ENCODE data around the gene ASB2.
A peak's percentile ranks its signal among the peaks of the same experiment; 100 is the strongest.

ASB2 gene

GRCh38 chr14:94015223-94015622 is 38.9 kb upstream of the ASB2 start:
- Histone ChIP-seq H3K4me3 (ENCODE audit: low read length in 2 of 2) (no peak overlapping the region), H3K4me1 (ENCODE audit: control insufficient read depth, insufficient read depth, low read length) (no peaks in the 10 kb centered on the region), H3K27ac (ENCODE audit: low read length) (no peak overlapping the region), H3K9ac (ENCODE audit: low read length in 2 of 2) (no peak overlapping the region), H3K36me3 (ENCODE audit: control insufficient read depth in 2 of 2, insufficient read depth in 2 of 2, low read length in 2 of 2) (no peaks in the 10 kb centered on the region), H3K27me3 (ENCODE audit: control insufficient read depth in 1 of 2, insufficient read depth in 2 of 2, low read length in 2 of 2) (peaks cover 0 to 2% of the 10 kb centered on the region in 2 donors), H3K9me3 (ENCODE audit: control insufficient read depth in 2 of 2, low read length in 2 of 2) (no peaks in the 10 kb centered on the region)

GRCh38 chr14:94014382-94014781 is 38.0 kb upstream of the ASB2 start:
- no peaks in the 10 kb centered on the region for H3K9me3 ChIP-seq (ENCODE audit: control insufficient read depth in 2 of 2, low read length in 2 of 2)
- H3K4me3 ChIP-seq (ENCODE audit: low read length in 2 of 2): no peak overlapping the region
- peaks cover 3% of the 10 kb centered on the region for H3K4me1 ChIP-seq (ENCODE audit: control insufficient read depth, insufficient read depth, low read length)

GRCh38 chr14:94011795-94012194 is 35.4 kb upstream of the ASB2 start:
- no peak overlapping the region for H3K27ac ChIP-seq (ENCODE audit: low read length)
- H3K4me1 ChIP-seq (ENCODE audit: control insufficient read depth, insufficient read depth, low read length): peaks cover 3% of the 10 kb centered on the region
- H3K36me3 ChIP-seq (ENCODE audit: control insufficient read depth in 2 of 2, insufficient read depth in 2 of 2, low read length in 2 of 2): no peaks in the 10 kb centered on the region
- H3K27me3 ChIP-seq (ENCODE audit: control insufficient read depth in 1 of 2, insufficient read depth in 2 of 2, low read length in 2 of 2): peaks cover 0 to 2% of the 10 kb centered on the region in 2 donors
- no peak overlapping the region for H3K9ac ChIP-seq (ENCODE audit: low read length in 2 of 2)
- H3K4me3 ChIP-seq (ENCODE audit: low read length in 2 of 2): no peak overlapping the region
- H3K9me3 ChIP-seq (ENCODE audit: control insufficient read depth in 2 of 2, low read length in 2 of 2): no peaks in the 10 kb centered on the region

More at GRCh38 chr14:94014382-94014781, 38.0 kb upstream of the ASB2 start:
- Histone ChIP-seq H3K36me3 (ENCODE audit: control insufficient read depth in 2 of 2, insufficient read depth in 2 of 2, low read length in 2 of 2) (no peaks in the 10 kb centered on the region), H3K27me3 (ENCODE audit: control insufficient read depth in 1 of 2, insufficient read depth in 2 of 2, low read length in 2 of 2) (peaks cover 0 to 2% of the 10 kb centered on the region in 2 donors), H3K27ac (ENCODE audit: low read length) (no peak overlapping the region), H3K9ac (ENCODE audit: low read length in 2 of 2) (no peak overlapping the region)

DNA sequence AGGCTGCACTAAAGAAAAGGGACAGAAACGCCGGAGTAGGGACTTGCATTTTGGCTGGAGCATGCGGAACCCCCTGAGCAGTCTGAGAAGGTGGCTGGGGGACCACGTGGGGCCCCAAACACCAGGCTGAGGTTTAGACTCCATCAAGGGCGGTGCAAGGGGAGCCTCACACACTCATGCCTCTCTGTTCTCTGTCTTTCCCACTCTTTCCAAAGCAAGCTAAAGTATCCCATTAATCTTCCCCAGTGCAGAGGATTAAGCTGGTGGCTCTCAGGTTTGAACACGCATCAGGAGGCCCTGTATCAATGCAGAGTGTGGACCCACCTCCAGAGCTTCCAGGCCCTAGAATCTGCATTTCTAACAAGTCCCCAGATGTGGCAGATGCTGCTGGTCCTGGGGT is 34.3 kb upstream of the ASB2 start:
- Histone ChIP-seq H3K9me3 (ENCODE audit: control insufficient read depth in 2 of 2, low read length in 2 of 2) (no peaks in the 10 kb centered on the region), H3K27ac (ENCODE audit: low read length) (no peak overlapping the region), H3K4me1 (ENCODE audit: control insufficient read depth, insufficient read depth, low read length) (peaks cover 3% of the 10 kb centered on the region), H3K36me3 (ENCODE audit: control insufficient read depth in 2 of 2, insufficient read depth in 2 of 2, low read length in 2 of 2) (no peaks in the 10 kb centered on the region), H3K27me3 (ENCODE audit: control insufficient read depth in 1 of 2, insufficient read depth in 2 of 2, low read length in 2 of 2) (peaks cover 0 to 2% of the 10 kb centered on the region in 2 donors), H3K4me3 (ENCODE audit: low read length in 2 of 2) (no peak overlapping the region), H3K9ac (ENCODE audit: low read length in 2 of 2) (no peak overlapping the region)

- Histone ChIP-seq H3K9ac (ENCODE audit: low read length in 2 of 2) (no peak overlapping the region), H3K36me3 (ENCODE audit: control insufficient read depth in 2 of 2, insufficient read depth in 2 of 2, low read length in 2 of 2) (no peaks in the 10 kb centered on the region), H3K4me1 (ENCODE audit: control insufficient read depth, insufficient read depth, low read length) (peaks cover 3% of the 10 kb centered on the region), H3K9me3 (ENCODE audit: control insufficient read depth in 2 of 2, low read length in 2 of 2) (no peaks in the 10 kb centered on the region), H3K27ac (ENCODE audit: low read length) (no peak overlapping the region), H3K4me3 (ENCODE audit: low read length in 2 of 2) (no peak overlapping the region), H3K27me3 (ENCODE audit: control insufficient read depth in 1 of 2, insufficient read depth in 2 of 2, low read length in 2 of 2) (peaks cover 0 to 2% of the 10 kb centered on the region in 2 donors)
Observed at GRCh38 chr14:94009767-94010166, 33.4 kb upstream of the ASB2 start.

GRCh38 chr14:94008234-94008633 is 31.9 kb upstream of the ASB2 start:
- Histone ChIP-seq H3K9ac (ENCODE audit: low read length in 2 of 2) (no peak overlapping the region), H3K36me3 (ENCODE audit: control insufficient read depth in 2 of 2, insufficient read depth in 2 of 2, low read length in 2 of 2) (no peaks in the 10 kb centered on the region), H3K27me3 (ENCODE audit: control insufficient read depth in 1 of 2, insufficient read depth in 2 of 2, low read length in 2 of 2) (peaks cover 0 to 2% of the 10 kb centered on the region in 2 donors), H3K4me3 (ENCODE audit: low read length in 2 of 2) (no peak overlapping the region), H3K4me1 (ENCODE audit: control insufficient read depth, insufficient read depth, low read length) (peaks cover 3% of the 10 kb centered on the region), H3K27ac (ENCODE audit: low read length) (no peak overlapping the region), H3K9me3 (ENCODE audit: control insufficient read depth in 2 of 2, low read length in 2 of 2) (no peaks in the 10 kb centered on the region)

- no peaks in the 10 kb centered on the region for H3K9me3 ChIP-seq (ENCODE audit: control insufficient read depth in 2 of 2, low read length in 2 of 2)
- no peak overlapping the region for H3K27ac ChIP-seq (ENCODE audit: low read length)
- H3K4me1 ChIP-seq (ENCODE audit: control insufficient read depth, insufficient read depth, low read length): peaks cover 15% of the 10 kb centered on the region
- H3K27me3 ChIP-seq (ENCODE audit: control insufficient read depth in 1 of 2, insufficient read depth in 2 of 2, low read length in 2 of 2): no peaks in the 10 kb centered on the region
- H3K4me3 ChIP-seq (ENCODE audit: low read length in 2 of 2): no peak overlapping the region
- H3K36me3 ChIP-seq (ENCODE audit: control insufficient read depth in 2 of 2, insufficient read depth in 2 of 2, low read length in 2 of 2): no peaks in the 10 kb centered on the region
- H3K9ac ChIP-seq (ENCODE audit: low read length in 2 of 2): no peak overlapping the region
Observed at GRCh38 chr14:94005324-94006073, 29.1 kb upstream of the ASB2 start.

- Histone ChIP-seq H3K4me1 (ENCODE audit: control insufficient read depth, insufficient read depth, low read length) (peaks cover 13% of the 10 kb centered on the region), H3K9ac (ENCODE audit: low read length in 2 of 2) (no peak overlapping the region), H3K27me3 (ENCODE audit: control insufficient read depth in 1 of 2, insufficient read depth in 2 of 2, low read length in 2 of 2) (no peaks in the 10 kb centered on the region), H3K36me3 (ENCODE audit: control insufficient read depth in 2 of 2, insufficient read depth in 2 of 2, low read length in 2 of 2) (no peaks in the 10 kb centered on the region), H3K27ac (ENCODE audit: low read length) (no peak overlapping the region), H3K4me3 (ENCODE audit: low read length in 2 of 2) (no peak overlapping the region), H3K9me3 (ENCODE audit: control insufficient read depth in 2 of 2, low read length in 2 of 2) (no peaks in the 10 kb centered on the region)
Observed at GRCh38 chr14:94004015-94004414, 27.6 kb upstream of the ASB2 start.

- Histone ChIP-seq H3K9ac (ENCODE audit: low read length in 2 of 2) (no peak overlapping the region), H3K27ac (ENCODE audit: low read length) (no peak overlapping the region), H3K4me3 (ENCODE audit: low read length in 2 of 2) (no peak overlapping the region), H3K4me1 (ENCODE audit: control insufficient read depth, insufficient read depth, low read length) (peaks cover 13% of the 10 kb centered on the region), H3K9me3 (ENCODE audit: control insufficient read depth in 2 of 2, low read length in 2 of 2) (no peaks in the 10 kb centered on the region), H3K27me3 (ENCODE audit: control insufficient read depth in 1 of 2, insufficient read depth in 2 of 2, low read length in 2 of 2) (no peaks in the 10 kb centered on the region), H3K36me3 (ENCODE audit: control insufficient read depth in 2 of 2, insufficient read depth in 2 of 2, low read length in 2 of 2) (no peaks in the 10 kb centered on the region)
Observed at GRCh38 chr14:94003397-94003796, 27.0 kb upstream of the ASB2 start.

DNA sequence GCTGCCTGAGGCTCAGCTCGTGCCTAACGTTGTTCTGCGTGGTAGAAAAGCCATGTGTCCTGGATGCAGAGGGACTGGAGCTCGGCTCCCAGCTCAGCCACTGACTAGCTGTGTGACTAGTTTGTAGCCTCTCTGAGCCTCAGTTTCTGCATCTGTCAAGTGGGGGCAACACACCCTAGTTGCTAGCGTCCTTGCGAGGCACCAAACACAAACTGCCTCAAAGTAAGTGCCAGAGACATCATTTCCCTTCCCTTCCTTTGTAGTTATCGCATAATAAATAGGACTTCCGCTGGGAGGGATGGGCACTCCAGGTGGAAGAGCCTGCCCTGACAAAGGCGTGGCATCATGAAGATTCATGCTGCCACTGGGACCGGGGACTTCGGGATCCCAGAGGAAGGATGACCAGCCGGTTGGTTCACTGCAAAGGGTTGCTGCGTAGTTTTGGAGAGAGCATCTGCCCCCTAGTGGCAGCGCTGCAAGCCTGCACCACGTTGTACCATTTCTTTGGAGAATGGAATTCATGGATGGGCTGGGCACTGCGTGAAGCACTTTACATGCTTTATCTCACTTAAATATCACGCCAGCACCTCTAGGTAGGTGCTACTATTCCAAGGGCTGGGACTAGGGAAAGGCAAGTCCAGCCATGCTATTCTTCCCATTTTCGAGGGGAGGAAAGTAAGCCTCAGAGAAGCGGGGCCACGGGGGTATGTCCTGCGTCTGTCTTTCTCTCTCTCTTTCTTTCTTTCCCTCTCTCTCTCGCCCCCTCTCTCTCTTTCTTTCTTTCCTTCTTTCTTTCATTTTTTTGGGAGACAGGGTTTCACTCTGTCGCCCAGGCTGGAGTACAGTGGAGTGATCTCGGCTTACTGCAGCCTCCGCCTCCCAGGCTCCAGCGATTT is 25.4 kb upstream of the ASB2 start:
- Histone ChIP-seq H3K4me3 (ENCODE audit: low read length in 2 of 2) (peak overlapping the region; percentile 21 to 58), H3K36me3 (ENCODE audit: control insufficient read depth in 2 of 2, insufficient read depth in 2 of 2, low read length in 2 of 2) (no peaks in the 10 kb centered on the region), H3K27me3 (ENCODE audit: control insufficient read depth in 1 of 2, insufficient read depth in 2 of 2, low read length in 2 of 2) (no peaks in the 10 kb centered on the region), H3K4me1 (ENCODE audit: control insufficient read depth, insufficient read depth, low read length) (peaks cover 29% of the 10 kb centered on the region), H3K9ac (ENCODE audit: low read length in 2 of 2) (no peak overlapping the region), H3K27ac (ENCODE audit: low read length) (no peak overlapping the region), H3K9me3 (ENCODE audit: control insufficient read depth in 2 of 2, low read length in 2 of 2) (no peaks in the 10 kb centered on the region)

Data from stomach smooth muscle (tissue), 2 donors.